ENCODE data around the gene FBLN1. TPM values are rescaled to one million over a fixed set of nuclear protein-coding genes. Genes with fewer than 3 reads are reported as not detected.

The FBLN1 gene
- total and polyA plus RNA-seq, 2 of the 13 experiments (the other 11 are each of a cell fraction or from before 2014, with no cell fraction given): 37.3 to 103 TPM

- no peak overlapping the region for H3K4me2 ChIP-seq (ENCODE audit: low read depth, low read length)
- H3K27me3 ChIP-seq (ENCODE audit: control insufficient read depth in 1 of 2, insufficient read depth in 2 of 2, low read length in 2 of 2): peaks cover 3 to 14% of the 10 kb centered on the region in 2 experiments; a peak in 2 of 5 replicates
- ATAC-seq: no peak
- intact Hi-C loops (cut with micrococcal nuclease; ENCODE audit: unreplicated experiment) (no loop called here), in situ Hi-C loops (cut with HindIII; ENCODE audit: extremely low pct_ligation_motif_present, low pct_unique_long_range_greater_than_20kb) (no loop called here)
- TF ChIP-seq HIC2 (CRISPR knock-in tag; IDR thresholded peaks at IDR 0.05; ENCODE audit: low read depth): no peak
- H3K9ac ChIP-seq (ENCODE audit: insufficient read depth, low read depth, low read length): no peak overlapping the region
- no TSS peak for BruUV-seq (replicated peaks)
- POLR2A ChIA-PET: no interaction called here
- H3K27ac ChIP-seq (ENCODE audit: extremely low read length, insufficient read depth, low read length): no peak overlapping the region
- no peak for DNase-seq (ENCODE audit: low spot score)
- no peak overlapping the region for H2AFZ ChIP-seq (ENCODE audit: low read length)
- CTCF ChIA-PET (ENCODE audit: low intra/inter-chr PET ratio, low total read pairs): no interaction called here
- no peak for FAIRE-seq
- H3K79me2 ChIP-seq (ENCODE audit: insufficient read depth, low read length): no peaks in the 10 kb centered on the region
- no peaks in the 10 kb centered on the region for H3K9me3 ChIP-seq (ENCODE audit: low read length)
- no peak overlapping the region for H3K4me3 ChIP-seq (replicated peaks in 1 of 3; ENCODE audit: insufficient read depth in 1 of 3, low read depth in 2 of 3, low read length in 3 of 3)
- WGBS (ENCODE audit: low lambda C conversion rate): 60% methylated on average over 8 of the region's 8 CpGs
- H3K4me1 ChIP-seq (ENCODE audit: insufficient read depth, low read length): peaks cover 9% of the 10 kb centered on the region; the same call in 1 of the 2 replicates
- no peaks in the 10 kb centered on the region for H3K36me3 ChIP-seq (replicated peaks in 1 of 2; ENCODE audit: control insufficient read depth in 1 of 2, insufficient read depth in 2 of 2, low read length in 2 of 2)
- no peaks in the 10 kb centered on the region for H4K20me1 ChIP-seq (ENCODE audit: insufficient read depth, low read length)
Observed at GRCh38 chr22:45459235-45459634, 43.4 kb upstream of the FBLN1 start.

- in situ Hi-C loops (cut with HindIII; ENCODE audit: extremely low pct_ligation_motif_present, low pct_unique_long_range_greater_than_20kb): no loop called here
- ChIA-PET POLR2A (no interaction called here), CTCF (ENCODE audit: low intra/inter-chr PET ratio, low total read pairs) (no interaction called here)
- H3K4me3 ChIP-seq (replicated peaks in 1 of 3; ENCODE audit: insufficient read depth in 1 of 3, low read depth in 2 of 3, low read length in 3 of 3): no peak overlapping the region
- no peaks in the 10 kb centered on the region for H3K9me3 ChIP-seq (ENCODE audit: low read length)
- H3K36me3 ChIP-seq (replicated peaks in 1 of 2; ENCODE audit: control insufficient read depth in 1 of 2, insufficient read depth in 2 of 2, low read length in 2 of 2): no peaks in the 10 kb centered on the region
- peaks cover 9% of the 10 kb centered on the region; the same call in 1 of the 2 replicates for H3K4me1 ChIP-seq (ENCODE audit: insufficient read depth, low read length)
- H3K27ac ChIP-seq (ENCODE audit: extremely low read length, insufficient read depth, low read length): no peak overlapping the region
- H3K27me3 ChIP-seq (ENCODE audit: control insufficient read depth in 1 of 2, insufficient read depth in 2 of 2, low read length in 2 of 2): peaks cover 1 to 6% of the 10 kb centered on the region in 2 experiments; a peak in 2 of 5 replicates
- DNase-seq (ENCODE audit: low spot score) (no peak), ATAC-seq (no peak), FAIRE-seq (no peak)
- H4K20me1 ChIP-seq (ENCODE audit: insufficient read depth, low read length): no peaks in the 10 kb centered on the region
- H3K4me2 ChIP-seq (ENCODE audit: low read depth, low read length): no peak overlapping the region
- no peak overlapping the region for H3K9ac ChIP-seq (ENCODE audit: insufficient read depth, low read depth, low read length)
- intact Hi-C loops (cut with micrococcal nuclease; ENCODE audit: unreplicated experiment): no loop called here
- no TSS peak for BruUV-seq (replicated peaks)
- H3K79me2 ChIP-seq (ENCODE audit: insufficient read depth, low read length): no peaks in the 10 kb centered on the region
- WGBS (ENCODE audit: low lambda C conversion rate): 55% methylated on average over 14 of the region's 14 CpGs
- no peak overlapping the region for H2AFZ ChIP-seq (ENCODE audit: low read length)
- TF ChIP-seq ZNF3 (CRISPR knock-in tag; IDR thresholded peaks at IDR 0.05) (no peak), ARNT (IDR thresholded peaks at IDR 0.05) (no peak), ZHX1 (CRISPR knock-in tag; IDR thresholded peaks at IDR 0.05; ENCODE audit: low read depth) (no peak), HOXA5 (CRISPR knock-in tag; IDR thresholded peaks at IDR 0.05) (no peak), ZNF530 (CRISPR knock-in tag; IDR thresholded peaks at IDR 0.05; ENCODE audit: low read depth) (no peak), KMT2B (CRISPR knock-in tag; IDR thresholded peaks at IDR 0.05) (no peak), ZNF724P (CRISPR knock-in tag; IDR thresholded peaks at IDR 0.05; ENCODE audit: borderline replicate concordance) (no peak), HNRNPK (IDR thresholded peaks at IDR 0.05; ENCODE audit: low read depth, low read length, poor library complexity, severe bottlenecking) (no peak), TIGD3 (CRISPR knock-in tag; IDR thresholded peaks at IDR 0.05; ENCODE audit: borderline replicate concordance) (no peak), ZNF782 (CRISPR knock-in tag; IDR thresholded peaks at IDR 0.05; ENCODE audit: borderline replicate concordance) (no peak), CBX5 (CRISPR knock-in tag; IDR thresholded peaks at IDR 0.05; ENCODE audit: borderline replicate concordance) (no peak)
Observed at GRCh38 chr22:45460288-45461109, 42.2 kb upstream of the FBLN1 start.

All from HepG2 (cell line).